Heart right ventricle (tissue), 16 donors: ENCODE data around the gene TSHZ1. TPM values are rescaled to one million over a fixed set of nuclear protein-coding genes. Genes with fewer than 3 reads are reported as not detected.

ENCODE experiments used
- ATAC-seq, 8 donors: fragments of 200-7000 bp; cut with Tn5 transposase; one replicate each; pipeline ENCODE4 v1.9.1; 2020; ENCODE audit warnings: mild to moderate bottlenecking in 8 of 8, moderate library complexity in 8 of 8, moderate number of reproducible peaks in 1 of 8
- DNase-seq, 2 donors: peaks; one replicate each; pipeline ENCODE4 v3.0.0-alpha.2; 2020
- H3K27ac ChIP-seq, 10 donors: fragments of 200-600 bp; sonication (generic) in 2 of 10; one replicate each; pipeline versions ENCODE4 v1.5.0 to v1.8.0; 2020 to 2022; ENCODE audit warnings: mild to moderate bottlenecking in 3 of 10
- H3K27me3 ChIP-seq, 7 donors: fragments of 200-600 bp; one replicate each; pipeline ENCODE4 v1.8.0; 2021 to 2022; ENCODE audit warnings: mild to moderate bottlenecking in 2 of 7
- H3K36me3 ChIP-seq, 9 donors: fragments of 200-600 bp; sonication (generic) in 1 of 9; one replicate each; pipeline versions ENCODE4 v1.5.0 to v1.8.0; 2020 to 2022; ENCODE audit warnings: mild to moderate bottlenecking in 2 of 9
- H3K4me1 ChIP-seq, 9 donors: fragments of 200-600 bp; sonication (generic) in 1 of 9; one replicate each; pipeline versions ENCODE4 v1.5.0 to v1.8.0; 2020 to 2022; ENCODE audit warnings: mild to moderate bottlenecking in 4 of 9
- H3K4me3 ChIP-seq, 10 donors: fragments of 200-600 bp; sonication (generic) in 2 of 10; one replicate each; pipeline versions ENCODE4 v1.5.0 to v1.8.0; 2020 to 2022; ENCODE audit warnings: mild to moderate bottlenecking in 7 of 10, moderate library complexity in 2 of 10
- H3K9me3 ChIP-seq, 11 donors: fragments of 200-600 bp in 10 of 11; sonication (generic) in 2 of 11; one replicate each; pipeline versions ENCODE4 v1.5.0 to v1.8.0; 2013 to 2022; ENCODE audit warnings: mild to moderate bottlenecking in 2 of 11, control low read depth in 1 of 11, moderate library complexity in 1 of 11
- CTCF ChIP-seq, 9 donors: fragments of 200-600 bp; sonication (generic) in 2 of 9; IDR thresholded peaks; one replicate each; pipeline versions ENCODE4 v1.5.0 to v1.8.0; 2021 to 2022; ENCODE audit warnings: antibody characterized with exemption in 9 of 9, mild to moderate bottlenecking in 5 of 9, moderate library complexity in 1 of 9
- WGBS, 2 donors: extraction: QIAGEN DNeasy Blood & Tissue Kit; methylation state at CpG; one replicate each; pipeline ENCODE4 v1.1.7; 2013; ENCODE audit warnings: inconsistent platforms in 1 of 2; 5-methylcytosine and 5-hydroxymethylcytosine counted together
- intact Hi-C, 10 donors: fragments of 100-400 bp; cut with DNase I; formaldehyde crosslinking; loops; one replicate each; pipeline versions ENCODE4 v1.11.1 to v1.14.2; 2022
- polyA plus RNA-seq, 2 donors: library from polyadenylated mRNA; stranded (reverse); fragments of 200-250 nt; gene quantifications; one replicate each; pipeline ENCODE4 v1.2.3, GENCODE V29; 2013
- total RNA-seq, 10 donors: library from RNA; stranded (reverse); fragmentation: NEBNext Ultra II Directional in 3 of 10; extraction: Animal tissue kit (Norgen Biotek cat#: 25700) in 3 of 10; gene quantifications; one replicate each; pipeline versions ENCODE4 v1.2.1 to v1.2.4, GENCODE V29; 2021 to 2023
- donor health status: Arrhythmogenic right ventricular cardiomyopathy.
- donor health status: ischemic (EF 13 %, LVEDD 7.1; RV severe dilation, severe dysfunction).
- donor health status: healthy with polysubstance abuse.
- donor health status: DM: no; HTN: yes; CAD: no.
- donor health status: DM: no; HTN: no; CAD: no.
- donor health status: ischemic (EF 25% LVEDD 6.9; RV normal size, moderate dysfunction).
- donor health status: ischemic (EF 25% LVEDD 5.7; RV mildly dilated, moderate dysfunction).
- donor health status: healthy.
- donor health status: DM: yes; HTN: yes; CAD: no.
- donor health status: Ischemic cardiomyopathy.
- donor health status: ischemic (EF 35%, LVEDD 5.7; RV mildly dilated, moderate dysfunction).
- donor health status: nonischemic (EF 11% LVEDD 7.7; RV severe dilation, severe dysfunction).
- donor health status: DM: yes; HTN: yes; CAD: no.
- donor health status: PGD.
- donor health status: ischemic (EF 29% LVEDD 5.4; RV normal size, mild dysfunction).
- donor health status: nonischemic (EF 23%, LVEDD 6.1; RV moderate dilation, normal function).

TSHZ1 gene
- total and polyA plus RNA-seq, 12 donors: 4.8 to 22.9 (median 17.6) TPM

- H3K4me3 ChIP-seq: no peak overlapping the region
- H3K27ac ChIP-seq: no peak overlapping the region
- DNase-seq (no peak), ATAC-seq (no peak)
- H3K9me3 ChIP-seq: no peaks in the 10 kb centered on the region
- 92 to 96% methylated on average over 8 of the region's 8 CpGs for WGBS, 2 donors
- TF ChIP-seq CTCF (IDR thresholded peaks at IDR 0.05): no peak
- intact Hi-C loops: loop anchor here in 1 of 10 donors (10.0 kb wide), 1 partner anchor 62 kb away; no protein-coding TSS in a partner anchor
- no peaks in the 10 kb centered on the region for H3K4me1 ChIP-seq
- no peaks in the 10 kb centered on the region for H3K36me3 ChIP-seq
- no peaks in the 10 kb centered on the region for H3K27me3 ChIP-seq
Observed at GRCh38 chr18:75316826-75317225, 106.2 kb downstream of the TSHZ1 start.

- Histone ChIP-seq H3K36me3 (no peaks in the 10 kb centered on the region), H3K4me3 (no peak overlapping the region), H3K27ac (no peak overlapping the region), H3K27me3 (no peaks in the 10 kb centered on the region), H3K9me3 (no peaks in the 10 kb centered on the region), H3K4me1 (no peaks in the 10 kb centered on the region)
- ATAC-seq (no peak), DNase-seq (no peak)
- intact Hi-C loops: loop anchor here in 1 of 10 donors (10.0 kb wide), 1 partner anchor 62 kb away; no protein-coding TSS in a partner anchor
- 94 to 97% methylated on average over 17 of the region's 17 CpGs for WGBS, 2 donors
- TF ChIP-seq CTCF (IDR thresholded peaks at IDR 0.05): no peak
Observed at GRCh38 chr18:75317300-75317699, 106.7 kb downstream of the TSHZ1 start.

GRCh38 chr18:75317703-75318102, 107.1 kb downstream of the TSHZ1 start:
- WGBS, 2 donors: 92 to 94% methylated on average over 11 of the region's 11 CpGs
- H3K27ac ChIP-seq: no peak overlapping the region
- no peaks in the 10 kb centered on the region for H3K4me1 ChIP-seq
- H3K9me3 ChIP-seq: no peaks in the 10 kb centered on the region
- TF ChIP-seq CTCF (IDR thresholded peaks at IDR 0.05): no peak
- intact Hi-C loops: loop anchor here in 1 of 10 donors (10.0 kb wide), 1 partner anchor 63 kb away; no protein-coding TSS in a partner anchor
- no peak for DNase-seq
- no peaks in the 10 kb centered on the region for H3K27me3 ChIP-seq
- H3K36me3 ChIP-seq: no peaks in the 10 kb centered on the region
- H3K4me3 ChIP-seq: no peak overlapping the region
- no peak for ATAC-seq

- Histone ChIP-seq H3K36me3 (no peaks in the 10 kb centered on the region), H3K27me3 (no peaks in the 10 kb centered on the region), H3K9me3 (no peaks in the 10 kb centered on the region), H3K4me1 (no peaks in the 10 kb centered on the region), H3K4me3 (no peak overlapping the region), H3K27ac (no peak overlapping the region)
- DNase-seq (no peak), ATAC-seq (no peak)
- no peak for TF ChIP-seq CTCF (IDR thresholded peaks at IDR 0.05)
- intact Hi-C loops: loop anchor here in 2 of 10 donors (10.0 kb wide), 2 partner anchors 65 to 1915 kb away; no protein-coding TSS in a partner anchor
- 74 to 84% methylated on average over 9 of the region's 9 CpGs for WGBS, 2 donors
Observed at GRCh38 chr18:75319905-75320304, 109.3 kb downstream of the TSHZ1 start.
